ENCODE measurements around the gene PEX1. TPM values are rescaled to one million over a fixed set of nuclear protein-coding genes. Genes with fewer than 3 reads are reported as not detected.
"Not testable (repeated sequence)": the region's sequence is repeated elsewhere in the genome, so short reads cannot be mapped to it uniquely, and the experiment has no call there.

PEX1 gene
- total RNA-seq, 8 experiments from 2014 or later, result 19.2 to 51.9 (median 25.9) TPM

DNA sequence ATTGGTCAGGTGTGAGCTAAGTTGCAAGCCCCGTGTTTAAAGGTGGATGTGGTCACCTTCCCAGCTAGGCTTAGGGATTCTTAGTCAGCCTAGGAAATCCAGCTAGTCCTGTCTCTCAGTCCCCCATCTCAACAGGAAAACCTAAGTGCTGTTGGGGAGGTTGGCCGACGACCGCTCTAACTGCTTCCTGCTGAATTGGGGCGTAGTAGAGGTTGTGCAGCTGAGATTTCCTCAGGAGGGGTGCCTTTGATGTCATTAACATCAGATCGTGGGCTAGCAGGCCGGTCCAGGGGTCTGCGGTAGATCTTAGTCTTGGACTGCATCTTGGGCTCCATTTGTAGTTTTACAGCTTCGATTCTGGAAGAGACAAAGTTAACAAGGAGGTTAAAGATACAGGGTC is 59.7 kb downstream of the PEX1 start:
- H3K27ac ChIP-seq; ATAC-seq (replicated peaks in 6 of 8); H3K4me1 ChIP-seq (replicated peaks in 1 of 2); H3K4me3 ChIP-seq; in situ Hi-C loops (cut with MboI; ENCODE audit: low pct_unique_long_range_greater_than_20kb in 2 of 9, low sequenced_read_pairs in 9 of 9, unreplicated experiment in 9 of 9): not testable (repeated sequence)
- WGBS, 10 experiments, result 100% methylated on average over 1 to 5 of the region's 9 CpGs; no CpG with 5 or more reads in 5 of the 10 experiments

DNA sequence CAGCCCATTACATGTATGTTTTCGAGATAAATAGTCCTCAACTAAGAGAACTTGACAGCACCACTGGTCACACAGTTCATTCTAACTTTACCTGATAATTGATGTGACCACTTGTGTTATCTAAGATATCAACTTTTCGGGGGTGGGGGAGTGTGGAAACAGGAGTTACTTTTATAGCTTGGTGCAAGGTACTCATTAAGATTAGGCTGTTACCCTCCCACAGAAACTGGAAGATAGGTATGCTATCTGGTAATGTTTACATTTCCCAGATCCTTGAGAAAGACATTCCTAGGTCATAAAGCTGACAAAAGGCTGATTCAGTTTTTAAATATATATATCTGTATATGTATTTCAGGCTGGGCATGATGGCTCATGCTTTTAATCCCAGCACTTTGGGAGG is 61.6 kb downstream of the PEX1 start:
- H3K27ac ChIP-seq, result no peak overlapping the region
- 67 to 100% (median 82%) methylated on average over 1 to 2 of the region's 2 CpGs; no CpG with 5 or more reads in 2 of the 10 experiments for WGBS, 10 experiments
- in situ Hi-C loops (cut with MboI; ENCODE audit: low pct_unique_long_range_greater_than_20kb in 2 of 9, low sequenced_read_pairs in 9 of 9, unreplicated experiment in 9 of 9), result no loop called here
- no peaks in the 10 kb centered on the region for H3K4me1 ChIP-seq (replicated peaks in 1 of 2)
- no peak overlapping the region for H3K4me3 ChIP-seq
- ATAC-seq (replicated peaks in 6 of 8), result no peak

DNA sequence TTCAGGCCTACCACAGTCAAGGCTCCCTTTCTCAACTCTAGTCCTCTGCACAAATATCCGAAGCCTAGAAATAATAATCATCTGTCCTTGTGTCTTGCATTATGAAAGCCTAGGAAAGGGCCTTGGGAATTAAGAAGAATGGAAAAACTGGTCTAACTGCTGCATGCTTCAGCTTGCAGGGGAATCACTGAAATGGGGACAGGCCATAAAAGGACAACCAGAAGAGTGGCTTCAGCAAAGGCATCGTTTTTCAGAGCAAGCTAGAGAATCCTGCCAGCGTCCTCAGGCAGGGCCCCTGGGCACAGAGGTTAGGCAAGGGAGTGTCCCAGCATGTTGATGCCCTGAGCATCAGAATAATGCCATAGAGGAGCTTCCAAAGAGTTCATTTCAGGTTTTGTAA is 63.8 kb downstream of the PEX1 start:
- Histone ChIP-seq H3K4me3 (no peak overlapping the region), H3K27ac (no peak overlapping the region), H3K4me1 (replicated peaks in 1 of 2) (no peaks in the 10 kb centered on the region)
- in situ Hi-C loops (cut with MboI; ENCODE audit: low pct_unique_long_range_greater_than_20kb in 2 of 9, low sequenced_read_pairs in 9 of 9, unreplicated experiment in 9 of 9), result no loop called here
- whole genome bisulfite sequencing, 10 experiments, result 17 to 100% (median 67%) methylated on average over 1 to 3 of the region's 3 CpGs; no CpG with 5 or more reads in 2 of the 10 experiments
- no peak for ATAC-seq (replicated peaks in 6 of 8)

DNA sequence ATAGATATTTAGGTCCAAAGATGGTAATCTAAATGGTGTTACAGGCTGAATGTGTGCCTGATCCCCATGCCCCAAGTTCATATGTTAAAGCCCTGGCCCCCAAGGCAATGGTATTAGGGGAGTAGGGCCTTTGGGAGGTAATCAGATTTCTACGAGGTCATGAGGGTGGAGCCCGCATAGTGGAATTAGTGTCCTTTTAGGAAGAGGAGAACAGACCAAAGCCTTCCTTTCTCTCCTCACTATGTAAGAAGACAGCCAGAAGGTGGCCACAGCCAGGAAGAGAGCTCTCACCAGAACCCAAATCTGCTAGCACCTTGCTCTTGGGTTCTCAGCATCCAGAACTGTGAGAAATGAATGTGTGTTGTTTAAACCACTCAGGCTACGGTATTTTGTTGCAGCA is 65.8 kb downstream of the PEX1 start:
- peak in 3 of 8 experiments; percentile 52 to 63 (median 54) for ATAC-seq (replicated peaks in 6 of 8)
- Histone ChIP-seq H3K4me1 (replicated peaks in 1 of 2) (no peaks in the 10 kb centered on the region), H3K27ac (no peak overlapping the region), H3K4me3 (no peak overlapping the region)
- in situ Hi-C loops (cut with MboI; ENCODE audit: low pct_unique_long_range_greater_than_20kb in 2 of 9, low sequenced_read_pairs in 9 of 9, unreplicated experiment in 9 of 9), result no loop called here
- WGBS, 10 experiments, result 58 to 100% (median 97%) methylated on average over 1 to 2 of the region's 3 CpGs; no CpG with 5 or more reads in 4 of the 10 experiments

DNA sequence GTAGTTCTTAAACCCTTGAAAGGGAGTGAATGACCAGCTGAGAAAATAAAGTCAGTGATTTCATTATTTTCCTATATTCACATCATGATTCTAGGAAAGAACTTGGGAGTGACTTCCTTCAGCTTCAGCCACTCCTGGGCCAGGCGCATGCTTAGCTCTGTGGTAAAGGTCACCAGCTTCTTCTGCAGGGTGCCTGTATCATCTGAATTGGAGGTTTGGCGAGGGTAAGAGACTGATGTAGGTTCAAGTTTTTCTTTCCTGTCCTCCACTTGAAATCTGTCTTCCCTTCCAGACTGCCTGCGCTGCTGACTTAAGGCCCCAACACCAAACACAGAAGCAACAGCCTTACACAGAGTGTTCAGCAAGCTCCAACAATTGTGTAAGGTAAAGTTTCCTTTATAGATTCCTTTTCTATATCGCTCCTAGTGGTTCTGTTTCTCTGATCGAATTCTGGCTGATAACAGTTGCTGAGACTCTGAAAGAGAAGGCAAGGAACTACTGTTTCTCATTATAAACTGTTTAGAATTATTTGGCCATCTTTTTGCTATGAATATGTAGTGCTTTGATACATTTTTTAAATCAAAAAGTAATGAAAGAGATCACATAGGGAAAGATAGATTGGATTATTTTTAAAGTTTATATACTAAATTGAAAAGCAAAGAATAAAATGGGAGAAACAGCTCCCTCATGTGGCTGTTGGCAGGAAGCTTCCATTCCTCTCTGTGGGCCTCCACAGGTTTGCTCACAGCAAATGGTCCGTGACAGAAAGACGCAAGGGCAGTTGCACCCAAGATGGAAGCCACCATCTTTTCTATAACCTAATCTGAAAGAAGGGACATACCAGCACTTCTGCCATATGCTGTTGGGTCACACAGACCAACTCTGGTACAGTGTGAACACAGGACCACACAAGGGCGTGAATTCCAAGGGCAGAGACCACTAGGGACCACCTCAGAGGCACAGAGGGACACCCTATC is 67.0 kb downstream of the PEX1 start:
- Histone ChIP-seq H3K4me1 (replicated peaks in 1 of 2) (no peaks in the 10 kb centered on the region), H3K4me3 (no peak overlapping the region), H3K27ac (no peak overlapping the region)
- in situ Hi-C loops (cut with MboI; ENCODE audit: low pct_unique_long_range_greater_than_20kb in 2 of 9, low sequenced_read_pairs in 9 of 9, unreplicated experiment in 9 of 9), result no loop called here
- ATAC-seq (replicated peaks in 6 of 8), result peak in 4 of 8 experiments; percentile 47 to 86 (median 79)
- 51 to 78% (median 61%) methylated on average over 3 to 7 of the region's 8 CpGs for WGBS, 10 experiments

DNA sequence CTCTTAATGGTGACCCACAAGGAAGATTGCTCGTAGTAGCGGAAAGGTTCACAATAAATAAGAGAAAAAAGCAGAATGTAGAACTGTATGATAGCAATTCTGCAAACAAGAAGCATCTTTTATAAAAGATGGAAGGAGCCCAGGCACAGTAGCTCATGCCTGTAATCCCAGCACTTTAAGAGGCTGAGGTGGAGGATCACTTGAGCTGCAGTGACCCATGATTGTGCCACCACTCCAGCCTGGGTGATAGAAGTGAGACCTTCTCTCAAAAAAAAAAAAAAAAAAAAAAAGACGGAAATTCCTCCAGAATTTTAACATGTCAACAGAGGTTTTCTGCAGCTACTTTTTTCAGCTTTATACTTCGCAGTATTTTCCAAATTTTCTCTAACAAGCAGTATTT is 67.8 kb downstream of the PEX1 start:
- in situ Hi-C loops (cut with MboI; ENCODE audit: low pct_unique_long_range_greater_than_20kb in 2 of 9, low sequenced_read_pairs in 9 of 9, unreplicated experiment in 9 of 9), result no loop called here
- WGBS, 10 experiments, result 72 to 100% (median 90%) methylated on average over 1 to 4 of the region's 4 CpGs; no CpG with 5 or more reads in 1 of the 10 experiments

DNA sequence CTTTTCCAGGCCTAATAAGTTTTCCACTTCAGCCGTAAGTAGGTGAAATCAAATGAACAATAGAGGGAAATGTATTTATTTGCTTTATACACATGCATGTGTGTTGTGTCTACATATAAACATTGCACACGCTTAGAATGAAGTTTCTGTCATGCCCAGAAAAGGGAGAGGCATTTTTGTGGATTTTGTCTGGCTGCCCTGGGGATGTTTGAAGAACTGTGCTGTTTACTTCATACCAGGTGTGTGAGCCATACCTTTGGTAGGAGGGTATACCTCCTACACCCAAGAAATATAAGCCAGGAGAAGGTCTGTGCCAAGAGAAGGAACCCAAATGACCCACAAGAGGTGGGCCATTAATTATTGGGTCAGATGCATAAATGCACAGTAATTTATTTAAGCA is 68.2 kb downstream of the PEX1 start:
- Histone ChIP-seq H3K4me1 (replicated peaks in 1 of 2) (no peaks in the 10 kb centered on the region), H3K27ac (no peak overlapping the region), H3K4me3 (no peak overlapping the region)
- no peak for ATAC-seq (replicated peaks in 6 of 8)
- in situ Hi-C loops (cut with MboI; ENCODE audit: low pct_unique_long_range_greater_than_20kb in 2 of 9, low sequenced_read_pairs in 9 of 9, unreplicated experiment in 9 of 9), result no loop called here
- 83 to 100% (median 100%) methylated on average over 1 to 2 of the region's 2 CpGs; no CpG with 5 or more reads in 1 of the 10 experiments for WGBS, 10 experiments

More for the DNA sequence above, 67.8 kb downstream of the PEX1 start:
- no peak overlapping the region for H3K4me3 ChIP-seq
- H3K4me1 ChIP-seq (replicated peaks in 1 of 2), result no peaks in the 10 kb centered on the region
- no peak for ATAC-seq (replicated peaks in 6 of 8)
- no peak overlapping the region for H3K27ac ChIP-seq

DNA sequence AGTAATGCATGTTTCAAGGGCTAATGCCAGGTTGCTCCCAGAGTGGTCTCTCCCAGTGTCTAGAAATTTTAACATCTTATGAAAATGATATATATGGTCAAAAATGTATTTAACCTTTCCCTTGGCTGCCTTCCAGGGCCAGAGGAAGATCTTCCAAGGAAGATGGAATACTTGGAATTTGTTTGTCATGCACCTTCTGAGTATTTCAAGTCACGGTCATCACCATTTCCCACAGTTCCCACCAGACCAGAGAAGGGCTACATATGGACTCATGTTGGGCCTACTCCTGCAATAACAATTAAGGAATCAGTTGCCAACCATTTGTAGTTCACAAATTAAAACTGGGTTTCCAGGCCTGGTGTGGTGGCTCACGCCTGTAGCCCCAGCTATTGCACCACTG is 72.1 kb downstream of the PEX1 start:
- in situ Hi-C loops (cut with MboI; ENCODE audit: low pct_unique_long_range_greater_than_20kb in 2 of 9, low sequenced_read_pairs in 9 of 9, unreplicated experiment in 9 of 9), result no loop called here
- Histone ChIP-seq H3K27ac (no peak overlapping the region), H3K4me1 (replicated peaks in 1 of 2) (no peaks in the 10 kb centered on the region), H3K4me3 (no peak overlapping the region)
- 84 to 100% (median 100%) methylated on average over 1 to 2 of the region's 2 CpGs; no CpG with 5 or more reads in 4 of the 10 experiments for WGBS, 10 experiments
- ATAC-seq (replicated peaks in 6 of 8), result no peak

DNA sequence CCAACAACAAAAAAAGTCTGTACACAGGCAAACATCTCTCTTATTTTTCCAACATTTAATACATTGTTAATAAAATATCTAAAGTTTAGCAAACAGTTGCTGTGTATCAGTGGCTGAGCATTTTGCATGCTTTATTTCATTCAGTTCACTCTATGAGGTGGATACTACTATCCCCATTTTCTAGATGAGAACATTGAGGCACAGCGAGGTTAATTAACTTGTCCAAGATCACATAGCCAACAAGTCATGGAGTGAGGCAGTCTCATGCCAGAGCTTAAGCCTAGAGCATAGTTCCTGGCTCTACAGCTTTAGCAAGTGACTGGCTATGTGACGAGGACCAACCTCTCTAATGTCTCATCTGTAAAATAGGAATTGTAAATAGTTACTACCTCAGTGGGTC is 76.7 kb downstream of the PEX1 start:
- H3K27ac ChIP-seq, result no peak overlapping the region

DNA sequence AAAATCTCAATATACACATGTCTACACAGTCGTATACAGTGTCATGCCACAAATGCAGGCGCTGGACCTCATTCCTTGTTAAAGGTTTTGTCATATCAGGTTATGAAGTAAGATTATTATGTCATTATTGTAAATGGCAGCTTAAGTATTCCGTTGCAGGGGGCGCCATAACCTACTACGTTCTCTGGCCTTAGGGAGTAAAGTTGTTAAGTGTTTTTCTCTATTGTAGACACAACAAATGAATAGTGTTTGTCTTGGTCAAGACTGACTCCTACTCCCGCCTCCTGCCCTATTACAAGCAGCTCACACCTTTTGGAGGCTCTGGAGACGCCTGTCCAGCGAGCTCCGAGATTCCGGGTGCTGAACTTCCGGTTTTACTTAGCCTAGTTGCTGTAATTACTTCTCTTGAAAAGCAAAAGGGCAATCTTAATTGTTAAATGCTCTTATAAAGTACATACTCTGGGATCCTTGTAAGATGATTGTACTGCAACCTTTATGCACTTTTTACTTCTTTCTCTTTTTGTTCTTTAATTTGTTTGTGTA is 80.0 kb downstream of the PEX1 start:
- 0 to 20% (median 2%) methylated on average over 1 to 10 of the region's 11 CpGs; no CpG with 5 or more reads in 1 of the 10 experiments for WGBS, 10 experiments
- Histone ChIP-seq H3K4me1 (replicated peaks in 1 of 2) (peaks cover 3 to 10% of the 10 kb centered on the region in 2 donors), H3K27ac (peak overlapping the region; percentile 93 to 95), H3K4me3 (peak overlapping the region; percentile 65 to 99 (median 97))
- ATAC-seq (replicated peaks in 6 of 8), result peak in 7 of 8 experiments; percentile 10 to 51 (median 25)
- in situ Hi-C loops (cut with MboI; ENCODE audit: low pct_unique_long_range_greater_than_20kb in 2 of 9, low sequenced_read_pairs in 9 of 9, unreplicated experiment in 9 of 9), result loop anchor here in 1 of 9 experiments (25.0 kb wide), 1 partner anchor 211 kb away; the partner anchor contains the start of genes ANKIB1 and KRIT1

More for the DNA sequence above, 76.7 kb downstream of the PEX1 start:
- WGBS, 10 experiments, result 80 to 100% (median 97%) methylated on average over 1 to 2 of the region's 2 CpGs; no CpG with 5 or more reads in 2 of the 10 experiments
- in situ Hi-C loops (cut with MboI; ENCODE audit: low pct_unique_long_range_greater_than_20kb in 2 of 9, low sequenced_read_pairs in 9 of 9, unreplicated experiment in 9 of 9), result no loop called here
- Histone ChIP-seq H3K4me1 (replicated peaks in 1 of 2) (peaks cover 3 to 10% of the 10 kb centered on the region in 2 donors), H3K4me3 (no peak overlapping the region)
- ATAC-seq (replicated peaks in 6 of 8), result no peak

DNA sequence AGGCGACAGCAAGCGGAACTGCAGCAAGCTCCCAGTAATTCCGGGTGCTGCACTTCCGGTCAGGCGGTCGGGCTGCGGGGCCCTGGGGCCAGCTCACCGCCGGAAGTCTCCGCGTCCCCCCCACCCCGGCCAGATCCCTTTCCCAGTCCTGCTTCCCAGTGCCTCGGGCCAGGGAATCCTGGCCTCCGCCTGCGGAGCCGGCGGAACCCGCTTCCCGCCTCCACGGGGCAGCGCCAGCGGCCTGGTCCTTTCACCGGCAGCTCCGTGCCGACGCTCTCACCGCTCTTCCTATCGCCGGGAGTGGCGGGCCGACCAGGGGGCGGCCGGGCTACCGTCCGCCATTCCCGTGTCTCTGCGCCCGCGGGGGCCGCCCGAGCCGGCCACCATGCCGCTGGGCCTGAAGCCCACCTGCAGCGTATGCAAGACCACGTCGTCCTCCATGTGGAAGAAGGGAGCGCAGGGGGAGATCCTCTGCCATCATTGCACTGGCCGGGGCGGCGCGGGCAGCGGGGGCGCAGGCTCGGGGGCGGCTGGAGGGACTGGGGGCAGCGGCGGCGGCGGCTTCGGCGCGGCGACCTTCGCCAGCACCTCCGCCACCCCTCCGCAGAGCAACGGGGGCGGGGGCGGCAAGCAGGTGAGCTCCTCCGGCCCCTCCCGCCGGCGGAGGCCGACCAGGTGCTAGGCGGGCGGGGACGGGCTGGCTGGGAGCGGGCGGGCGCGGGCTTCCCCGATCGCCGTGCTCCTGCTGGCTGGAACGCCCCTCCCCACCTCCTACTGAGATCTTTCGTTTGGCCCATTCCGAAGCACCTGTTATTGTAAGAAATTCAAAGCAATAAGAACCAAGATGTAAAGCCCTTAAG is 80.7 kb downstream of the PEX1 start, which contains the start of gene GATAD1:
Gene GATAD1, plus strand, starts transcription at position 138 of the 860 bp plus-strand sequence. Its CDS starts 248 bp downstream, at position 386.
- Histone ChIP-seq H3K27ac (peak within 1 kb of the TSS; percentile 93 to 95), H3K4me1 (replicated peaks in 1 of 2) (peaks cover 3 to 10% of the 10 kb centered on the region in 2 donors), H3K4me3 (peak within 1 kb of the TSS; percentile 65 to 99 (median 97))
- in situ Hi-C loops (cut with MboI; ENCODE audit: low pct_unique_long_range_greater_than_20kb in 2 of 9, low sequenced_read_pairs in 9 of 9, unreplicated experiment in 9 of 9), result loop anchor here in 1 of 9 experiments (25.0 kb wide), 1 partner anchor 210 kb away; the partner anchor contains the start of genes ANKIB1 and KRIT1
- peak; percentile 92 to 98 (median 97) for ATAC-seq (replicated peaks in 6 of 8)
- WGBS, 10 experiments, result 0% methylated on average over 2 to 5 of the region's 87 CpGs; no CpG with 5 or more reads in 7 of the 10 experiments

DNA sequence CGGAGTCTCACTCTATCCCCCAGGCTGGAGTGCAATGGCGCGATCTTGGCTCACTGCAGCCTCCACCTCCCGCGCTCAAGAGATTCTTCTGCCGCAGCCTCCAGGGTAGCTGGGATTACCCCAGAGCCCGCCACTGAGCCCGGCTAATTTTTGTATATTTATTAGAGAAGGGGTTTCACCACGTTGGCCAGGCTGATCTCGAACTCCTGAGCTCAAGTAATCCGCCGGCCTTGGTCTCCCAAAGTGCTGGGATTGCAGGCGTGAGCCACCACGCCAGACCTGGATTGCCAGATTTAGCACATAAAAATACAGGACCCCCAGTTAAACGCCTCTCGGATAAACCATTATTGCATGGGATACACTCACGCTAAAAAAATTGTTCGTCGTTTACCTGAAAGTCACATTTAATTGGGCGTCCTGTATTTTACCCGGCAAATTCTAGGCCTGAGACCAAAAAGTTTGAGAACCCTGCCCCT is 81.4 kb downstream of the PEX1 start:
- peaks cover 3 to 10% of the 10 kb centered on the region in 2 donors for H3K4me1 ChIP-seq (replicated peaks in 1 of 2)
- in situ Hi-C loops (cut with MboI; ENCODE audit: low pct_unique_long_range_greater_than_20kb in 2 of 9, low sequenced_read_pairs in 9 of 9, unreplicated experiment in 9 of 9), result loop anchor here in 1 of 9 experiments (25.0 kb wide), 1 partner anchor 210 kb away; the partner anchor contains the start of genes ANKIB1 and KRIT1
- 0 to 100% (median 45%) methylated on average over 1 to 9 of the region's 21 CpGs; no CpG with 5 or more reads in 3 of the 10 experiments for WGBS, 10 experiments
- peak in 1 of 8 experiments; percentile 2 for ATAC-seq (replicated peaks in 6 of 8)
- H3K4me3 ChIP-seq, result peak overlapping the region in 4 of 5 donors; percentile 65 to 99 (median 98)
- H3K27ac ChIP-seq, result no peak overlapping the region

All from motor neuron (in vitro differentiated cells).